SK-N-SH treated with all-trans-retinoic acid at 6 μM for 48 hours (cell line): ENCODE results near the gene RBL2.

ENCODE experiments used
- ESRRG ChIP-seq: fragments of 250-450 bp; sonication (Bioruptor Pico); IDR thresholded peaks from 2 replicates; pipeline ENCODE4 v1.6.1; 2021; ENCODE audit warnings: mild to moderate bottlenecking
- GLIS3 ChIP-seq: fragments of 250-450 bp; sonication (Bioruptor Pico); IDR thresholded peaks from 2 replicates; pipeline ENCODE4 v1.5.0; 2020; ENCODE audit warnings: mild to moderate bottlenecking, moderate library complexity

GRCh38 chr16:53494636-53495035, 60.4 kb downstream of the RBL2 start:
- no peak for TF ChIP-seq ESRRG
- no peak for TF ChIP-seq GLIS3 (CRISPR knock-in tag)
